PC-9 (cell line): Measurements from ENCODE around the gene ALKBH5. TPM values are rescaled to one million over a fixed set of nuclear protein-coding genes. Genes with fewer than 3 reads are reported as not detected.
A peak's percentile ranks its signal among the peaks of the same experiment; 100 is the strongest.

ENCODE experiments used
- BruUV-seq: library from RNA; stranded (reverse); fragments of 400-500 nt; replicated peaks from 2 replicates; lab custom pipeline; 2021; lab: Mats Ljungman, UMichigan
- CTCF ChIA-PET: fragments of 300-600 bp; sonication (Branson Sonifier 250); formaldehyde crosslinking; loops from one replicate; lab custom pipeline; 2022; ENCODE audit warnings: antibody characterized with exemption; lab: Charles Lee
- POLR2A ChIA-PET: fragments of 300-600 bp; sonication (Branson Sonifier 250); formaldehyde crosslinking; loops from one replicate; lab custom pipeline; 2022; ENCODE audit warnings: antibody characterized with exemption; ENCODE audit not compliant: unreplicated experiment; lab: Charles Lee
- DNase-seq, 2 experiments: peaks; one replicate each; pipeline versions ENCODE4 v3.0.0 to v3.0.0-alpha.2; 2015 to 2022; ENCODE audit warnings: mixed read lengths in 1 of 2
- H2AFZ ChIP-seq: fragments of 200-600 bp; sonication (generic); 2 replicates; pipeline ENCODE4 v1.8.1; 2017; ENCODE audit warnings: antibody characterized with exemption
- H3F3A ChIP-seq: fragments of 200-600 bp; sonication (generic); 2 replicates; pipeline ENCODE4 v1.8.1; 2017; ENCODE audit warnings: antibody characterized with exemption, mild to moderate bottlenecking, low read depth; ENCODE audit not compliant: insufficient read depth
- H3K27ac ChIP-seq: fragments of 200-600 bp; sonication (generic); 2 replicates; pipeline ENCODE4 v1.6.1; 2016; ENCODE audit warnings: mixed run types
- H3K27me3 ChIP-seq: fragments of 200-600 bp; sonication (generic); 2 replicates; pipeline ENCODE4 v1.6.1; 2016; ENCODE audit warnings: low read depth, mixed run types; ENCODE audit not compliant: insufficient read depth
- H3K36me3 ChIP-seq: fragments of 200-600 bp; sonication (generic); 2 replicates; pipeline ENCODE4 v1.6.1; 2016; ENCODE audit warnings: low read depth, mixed run types
- H3K4me1 ChIP-seq: fragments of 200-600 bp; sonication (generic); replicated peaks from 2 replicates; pipeline ENCODE4 v1.6.1; 2016; ENCODE audit warnings: mixed run types; ENCODE audit not compliant: insufficient read depth
- H3K4me2 ChIP-seq: fragments of 200-600 bp; sonication (generic); 2 replicates; pipeline ENCODE4 v1.6.1; 2017; ENCODE audit warnings: mixed run types
- H3K4me3 ChIP-seq: fragments of 200-600 bp; sonication (generic); 2 replicates; pipeline ENCODE4 v1.6.1; 2016; ENCODE audit warnings: mixed run types
- H3K79me2 ChIP-seq: fragments of 200-600 bp; sonication (generic); 2 replicates; pipeline ENCODE4 v1.6.1; 2017; ENCODE audit warnings: low read depth, mixed run types
- H3K9me2 ChIP-seq: fragments of 200-600 bp; sonication (generic); 2 replicates; pipeline ENCODE4 v1.8.1; 2017; ENCODE audit warnings: mild to moderate bottlenecking; ENCODE audit not compliant: insufficient read depth
- H3K9me3 ChIP-seq: fragments of 200-600 bp; sonication (generic); 2 replicates; pipeline ENCODE4 v1.8.1; 2016; ENCODE audit warnings: low read depth; ENCODE audit not compliant: insufficient read depth
- H4K20me1 ChIP-seq: fragments of 200-600 bp; sonication (generic); 2 replicates; pipeline ENCODE4 v1.8.1; 2017; ENCODE audit not compliant: insufficient read depth
- EZH2 ChIP-seq: fragments of 200-600 bp; sonication (generic); IDR thresholded peaks from 2 replicates; pipeline ENCODE4 v1.8.0; 2017; ENCODE audit warnings: antibody characterized with exemption, low read depth
- intact Hi-C: fragments of 100-400 bp; cut with micrococcal nuclease; formaldehyde crosslinking; loops from one replicate; pipeline ENCODE4 v1.10.0; 2022; ENCODE audit not compliant: unreplicated experiment
- total RNA-seq: library from RNA; stranded (reverse); gene quantifications from 2 replicates; pipeline ENCODE4 v1.2.3, GENCODE V29; 2021
- TF ChIP-seq, protein P1 (sequence below): fragments of 200-600 bp; sonication (generic); conservative IDR thresholded peaks from 2 replicates; pipeline ENCODE4 v1.6.1; 2017; ENCODE audit warnings: mixed run types, antibody characterized with exemption, mild to moderate bottlenecking, moderate library complexity

Gene ALKBH5
- total RNA-seq, 1 experiment from 2014 or later = 117 TPM

DNA sequence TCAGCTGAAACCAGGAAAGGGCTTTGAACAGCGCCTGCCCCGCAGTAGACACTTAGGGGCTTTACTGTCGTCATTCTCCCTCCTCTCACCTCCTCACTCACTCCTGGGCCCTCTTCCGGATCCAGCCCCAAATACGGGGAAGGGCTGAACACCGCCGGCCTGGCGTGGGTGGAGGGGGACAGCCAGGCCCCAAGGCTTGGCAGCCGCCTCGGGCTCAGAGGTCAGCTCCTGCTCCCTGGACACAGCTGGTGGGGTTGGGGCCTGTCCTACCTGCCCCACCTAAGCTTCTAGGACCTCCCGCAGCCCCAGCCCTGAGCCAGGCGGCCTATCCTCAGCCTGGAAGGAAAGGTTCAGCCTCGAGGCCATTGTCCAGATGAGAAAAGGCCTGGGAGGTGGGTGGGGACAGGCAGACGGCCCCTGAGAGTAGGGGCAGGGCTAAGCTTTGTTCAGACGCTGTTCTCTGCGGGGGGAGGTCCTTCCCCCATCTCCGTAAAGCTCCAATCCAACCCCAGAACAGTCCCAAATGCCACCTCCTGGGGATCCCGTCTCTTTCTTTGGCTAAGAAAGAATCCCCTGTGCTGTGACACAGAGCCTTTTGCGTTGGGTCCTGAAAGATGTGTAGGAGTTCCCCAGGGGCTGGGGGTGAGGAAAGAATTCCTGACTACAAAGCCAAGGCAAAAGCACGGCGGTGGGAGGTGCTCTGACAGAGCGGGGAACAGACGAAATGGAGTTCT is 40.9 kb downstream of the ALKBH5 start:
- no TSS peak for BruUV-seq
- H3K27ac ChIP-seq = no peak overlapping the region
- H2AFZ ChIP-seq = peak overlapping the region; percentile 77
- peak overlapping the region; percentile 55 for H3K4me3 ChIP-seq
- H3K27me3 ChIP-seq = no peaks in the 10 kb centered on the region
- CTCF ChIA-PET = no interaction called here
- POLR2A ChIA-PET = interaction anchor here (0.6 kb wide), 1 partner anchor 11 kb away, joined by 6 read pairs; no protein-coding TSS in a partner anchor
- peaks cover 25% of the 10 kb centered on the region for H3K4me1 ChIP-seq
- no peaks in the 10 kb centered on the region for H3K36me3 ChIP-seq
- peaks cover 13% of the 10 kb centered on the region for H3K79me2 ChIP-seq
- intact Hi-C loops = loop anchor here (10.0 kb wide), 1 partner anchor 90 kb away; the partner anchor contains the start of genes SMCR8 and TOP3A
- no peaks in the 10 kb centered on the region for H3K9me3 ChIP-seq
- peak overlapping the region; percentile 94 for H3K4me2 ChIP-seq
- no peak for TF ChIP-seq EZH2
- TF ChIP-seq, protein P1, sequence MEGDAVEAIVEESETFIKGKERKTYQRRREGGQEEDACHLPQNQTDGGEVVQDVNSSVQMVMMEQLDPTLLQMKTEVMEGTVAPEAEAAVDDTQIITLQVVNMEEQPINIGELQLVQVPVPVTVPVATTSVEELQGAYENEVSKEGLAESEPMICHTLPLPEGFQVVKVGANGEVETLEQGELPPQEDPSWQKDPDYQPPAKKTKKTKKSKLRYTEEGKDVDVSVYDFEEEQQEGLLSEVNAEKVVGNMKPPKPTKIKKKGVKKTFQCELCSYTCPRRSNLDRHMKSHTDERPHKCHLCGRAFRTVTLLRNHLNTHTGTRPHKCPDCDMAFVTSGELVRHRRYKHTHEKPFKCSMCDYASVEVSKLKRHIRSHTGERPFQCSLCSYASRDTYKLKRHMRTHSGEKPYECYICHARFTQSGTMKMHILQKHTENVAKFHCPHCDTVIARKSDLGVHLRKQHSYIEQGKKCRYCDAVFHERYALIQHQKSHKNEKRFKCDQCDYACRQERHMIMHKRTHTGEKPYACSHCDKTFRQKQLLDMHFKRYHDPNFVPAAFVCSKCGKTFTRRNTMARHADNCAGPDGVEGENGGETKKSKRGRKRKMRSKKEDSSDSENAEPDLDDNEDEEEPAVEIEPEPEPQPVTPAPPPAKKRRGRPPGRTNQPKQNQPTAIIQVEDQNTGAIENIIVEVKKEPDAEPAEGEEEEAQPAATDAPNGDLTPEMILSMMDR = no peak
- 0 out of 2 replicates have a peak, but pooled peaks cover 5% of the 10 kb centered on the region for H3F3A ChIP-seq
- DNase-seq = no peak
- no peaks in the 10 kb centered on the region for H4K20me1 ChIP-seq
- no peaks in the 10 kb centered on the region for H3K9me2 ChIP-seq

DNA sequence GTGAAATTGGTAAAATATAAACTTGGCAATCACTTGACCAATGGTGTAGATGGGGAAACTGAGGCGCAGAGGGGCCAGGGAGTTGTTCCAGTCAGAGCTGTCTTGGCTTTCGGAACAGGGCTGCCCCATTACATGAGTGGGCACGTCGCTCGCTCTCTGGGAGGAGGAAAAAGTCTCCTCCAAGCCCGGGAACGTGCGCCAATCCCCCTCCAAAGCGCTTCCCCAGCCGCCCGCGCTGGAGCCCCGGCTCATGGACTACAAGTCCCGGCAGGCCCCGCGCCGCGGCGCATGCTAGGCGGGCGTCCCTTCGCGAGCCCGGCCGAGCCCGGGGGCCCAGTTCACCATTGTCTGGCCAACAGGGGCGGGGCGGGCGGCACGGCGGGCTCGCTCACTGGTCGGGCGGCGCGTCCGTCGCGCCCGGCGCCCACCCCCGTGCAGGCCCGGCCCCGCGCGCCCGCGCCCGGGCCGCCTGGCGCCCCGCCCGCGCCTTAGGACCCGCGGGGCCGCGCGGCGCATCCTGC is 41.6 kb downstream of the ALKBH5 start, which contains the start of gene LLGL1:
TSS of gene LLGL1 (plus strand) at position 515 of the 521 bp plus-strand sequence. CDS start 48 bp downstream, outside the sequence.
- Histone ChIP-seq H3K36me3 (no peaks in the 10 kb centered on the region), H3K79me2 (peaks cover 13% of the 10 kb centered on the region), H4K20me1 (no peaks in the 10 kb centered on the region), H3K27me3 (no peaks in the 10 kb centered on the region), H3K27ac (no peak within 1 kb of the TSS), H3F3A (0 out of 2 replicates have a peak, but pooled peaks cover 5% of the 10 kb centered on the region), H3K4me2 (peak within 1 kb of the TSS; percentile 96), H3K4me3 (peak within 1 kb of the TSS; percentile 70), H3K9me2 (no peaks in the 10 kb centered on the region), H3K4me1 (peaks cover 25% of the 10 kb centered on the region), H3K9me3 (no peaks in the 10 kb centered on the region), H2AFZ (peak within 1 kb of the TSS; percentile 78)
- TF ChIP-seq, protein P1 = no peak
- peak; percentile 79 to 98 for DNase-seq
- intact Hi-C loops = loop anchor here (10.0 kb wide), 1 partner anchor 90 kb away; the partner anchor contains the start of genes SMCR8 and TOP3A
- ChIA-PET POLR2A (interaction anchor here (0.6 kb wide), 2 partner anchors 136 to 325 kb away, joined by 3 to 13 read pairs; no protein-coding TSS in a partner anchor), CTCF (interaction anchor here (0.6 kb wide), 1 partner anchor 11 kb away, joined by 3 read pairs; no protein-coding TSS in a partner anchor)
- BruUV-seq = no TSS peak

DNA sequence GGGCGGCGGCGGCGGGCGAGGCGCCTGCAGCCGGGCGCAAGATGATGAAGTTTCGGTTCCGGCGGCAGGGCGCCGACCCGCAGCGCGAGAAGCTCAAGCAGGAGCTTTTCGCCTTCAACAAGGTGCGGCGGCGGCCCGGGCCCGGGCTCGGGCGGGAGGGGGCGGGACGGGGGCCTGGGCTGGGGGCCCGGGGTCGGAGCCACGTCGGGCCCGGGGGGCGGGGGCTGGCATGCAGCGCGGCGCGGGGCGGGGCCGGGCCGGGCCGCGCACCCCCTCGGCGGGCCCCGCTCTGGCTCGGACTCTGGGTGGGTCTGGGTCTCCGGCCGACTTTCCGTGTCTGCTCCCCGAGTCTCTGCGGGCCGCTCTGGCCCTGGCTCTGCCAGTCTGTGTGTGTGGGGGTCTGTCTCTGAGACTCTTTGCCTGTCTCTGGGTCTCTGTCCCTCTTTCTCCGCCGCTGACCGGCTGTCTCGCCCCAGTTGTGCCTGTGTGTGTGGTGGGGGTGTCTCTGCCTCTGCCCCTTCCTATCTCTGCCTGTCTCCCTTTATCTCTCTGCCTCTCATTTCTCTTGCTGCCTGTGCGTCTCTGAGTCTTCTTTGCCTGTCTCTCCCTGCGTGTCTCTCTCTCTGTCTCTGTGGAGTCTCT is 42.1 kb downstream of the ALKBH5 start:
- no peaks in the 10 kb centered on the region for H3K9me3 ChIP-seq
- 0 out of 2 replicates have a peak, but pooled peaks cover 3% of the 10 kb centered on the region for H4K20me1 ChIP-seq
- POLR2A ChIA-PET = interaction anchor here (0.6 kb wide), 2 partner anchors 137 to 325 kb away, joined by 3 to 13 read pairs; no protein-coding TSS in a partner anchor
- CTCF ChIA-PET = interaction anchor here (0.6 kb wide), 1 partner anchor 10 kb away, joined by 3 read pairs; no protein-coding TSS in a partner anchor
- BruUV-seq = no TSS peak
- peaks cover 13% of the 10 kb centered on the region for H3K79me2 ChIP-seq
- H3K27me3 ChIP-seq = no peaks in the 10 kb centered on the region
- H3K36me3 ChIP-seq = no peaks in the 10 kb centered on the region
- no peak for DNase-seq
- H3K9me2 ChIP-seq = no peaks in the 10 kb centered on the region
- 0 out of 2 replicates have a peak, but pooled peaks cover 5% of the 10 kb centered on the region for H3F3A ChIP-seq
- peak overlapping the region; percentile 78 for H2AFZ ChIP-seq
- H3K4me2 ChIP-seq = peak overlapping the region; percentile 96
- peak overlapping the region; percentile 70 for H3K4me3 ChIP-seq
- intact Hi-C loops = loop anchor here (10.0 kb wide), 1 partner anchor 89 kb away; the partner anchor contains the start of genes SMCR8 and TOP3A
- TF ChIP-seq, protein P1 = no peak
- no peak for TF ChIP-seq EZH2
- peaks cover 20% of the 10 kb centered on the region for H3K4me1 ChIP-seq
- no peak overlapping the region for H3K27ac ChIP-seq
